Vagina (tissue), 2 donors: ENCODE results near the gene PACS1.

Experiments used
- CTCF ChIP-seq, 3 experiments: fragments of 450-650 bp in 2 of 3; fragments of 200-600 bp in 1 of 3; sonication (generic) in 1 of 3; IDR thresholded peaks; one replicate each; pipeline ENCODE4 v1.5.1; 2017 to 2019; ENCODE audit warnings: antibody characterized with exemption in 3 of 3, mild to moderate bottlenecking in 2 of 3, moderate library complexity in 2 of 3
- POLR2AphosphoS5 ChIP-seq, 2 donors: sonication (generic); formaldehyde crosslinking; IDR thresholded peaks; one replicate each; pipeline ENCODE4 v1.9.0; 2017; ENCODE audit warnings: antibody characterized with exemption in 2 of 2, mild to moderate bottlenecking in 2 of 2, low read depth in 1 of 2; ENCODE audit not compliant: insufficient read depth in 1 of 2

DNA sequence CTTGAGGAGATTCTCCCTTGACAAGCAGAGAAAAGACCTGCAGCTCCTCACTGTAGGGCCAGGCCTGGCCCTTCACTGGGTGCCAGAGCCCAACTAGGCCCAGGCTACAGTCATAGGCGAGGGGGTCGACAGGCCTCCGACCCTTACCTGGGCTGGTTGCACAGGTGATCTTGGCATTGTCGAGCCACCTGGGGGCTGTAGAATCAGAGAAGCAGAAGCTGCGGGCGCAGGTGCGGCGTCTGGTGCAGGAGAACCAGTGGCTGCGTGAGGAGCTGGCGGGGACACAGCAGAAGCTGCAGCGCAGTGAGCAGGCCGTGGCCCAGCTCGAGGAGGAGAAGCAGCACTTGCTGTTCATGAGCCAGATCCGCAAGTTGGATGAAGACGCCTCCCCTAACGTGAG, 191.5 kb downstream of the PACS1 start:
- no peak for TF ChIP-seq CTCF (IDR thresholded peaks at IDR 0.05)
- TF ChIP-seq POLR2AphosphoS5 (IDR thresholded peaks at IDR 0.05; ENCODE audit: insufficient read depth in 1 of 2, low read depth in 1 of 2), result no peak
